ENCODE data around the gene ZNF397. TPM values are rescaled to one million over a fixed set of nuclear protein-coding genes. Genes with fewer than 3 reads are reported as not detected.
"Not testable (repeated sequence)": the region's sequence is repeated elsewhere in the genome, so short reads cannot be mapped to it uniquely, and the experiment has no call there.

The ZNF397 gene
- total RNA-seq, 3 donors from 2014 or later (not counting 1 experiment from before 2014, with no cell fraction given): 8.7 to 15.6 (median 13.9) TPM

DNA sequence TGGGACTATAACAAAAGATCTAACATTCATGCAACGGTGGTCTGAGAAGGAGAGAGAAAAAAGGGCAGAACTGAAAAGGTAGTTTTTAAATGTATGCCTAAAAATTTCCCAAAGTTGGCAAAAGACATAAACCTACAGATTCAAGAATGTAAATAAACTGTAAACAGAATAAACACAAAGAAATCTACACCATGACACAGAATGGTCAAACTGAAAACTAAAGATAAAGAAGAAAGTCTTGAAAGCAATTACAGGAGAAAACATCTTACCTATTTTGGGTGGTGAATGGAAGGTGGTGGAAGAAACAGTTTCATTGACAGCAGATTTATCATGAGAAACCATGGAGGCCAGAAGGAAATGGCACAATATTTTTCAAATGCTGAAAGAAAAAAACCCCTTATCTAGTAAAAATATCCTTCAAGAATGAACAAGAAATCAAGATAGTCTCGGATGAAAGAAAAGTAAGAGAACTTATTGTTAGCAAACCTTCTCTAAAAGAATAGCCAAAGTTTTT is 35.6 kb upstream of the ZNF397 start:
- TF ChIP-seq, protein P1, sequence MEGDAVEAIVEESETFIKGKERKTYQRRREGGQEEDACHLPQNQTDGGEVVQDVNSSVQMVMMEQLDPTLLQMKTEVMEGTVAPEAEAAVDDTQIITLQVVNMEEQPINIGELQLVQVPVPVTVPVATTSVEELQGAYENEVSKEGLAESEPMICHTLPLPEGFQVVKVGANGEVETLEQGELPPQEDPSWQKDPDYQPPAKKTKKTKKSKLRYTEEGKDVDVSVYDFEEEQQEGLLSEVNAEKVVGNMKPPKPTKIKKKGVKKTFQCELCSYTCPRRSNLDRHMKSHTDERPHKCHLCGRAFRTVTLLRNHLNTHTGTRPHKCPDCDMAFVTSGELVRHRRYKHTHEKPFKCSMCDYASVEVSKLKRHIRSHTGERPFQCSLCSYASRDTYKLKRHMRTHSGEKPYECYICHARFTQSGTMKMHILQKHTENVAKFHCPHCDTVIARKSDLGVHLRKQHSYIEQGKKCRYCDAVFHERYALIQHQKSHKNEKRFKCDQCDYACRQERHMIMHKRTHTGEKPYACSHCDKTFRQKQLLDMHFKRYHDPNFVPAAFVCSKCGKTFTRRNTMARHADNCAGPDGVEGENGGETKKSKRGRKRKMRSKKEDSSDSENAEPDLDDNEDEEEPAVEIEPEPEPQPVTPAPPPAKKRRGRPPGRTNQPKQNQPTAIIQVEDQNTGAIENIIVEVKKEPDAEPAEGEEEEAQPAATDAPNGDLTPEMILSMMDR (IDR thresholded peaks at IDR 0.05): no peak
- Histone ChIP-seq H3K4me1 (ENCODE audit: control insufficient read depth, insufficient read depth, low read length) (no peaks in the 10 kb centered on the region), H3K27ac (ENCODE audit: low read length) (no peak overlapping the region), H3K4me3 (ENCODE audit: low read length) (no peak overlapping the region), H3K36me3 (ENCODE audit: control insufficient read depth, insufficient read depth, low read length) (no peaks in the 10 kb centered on the region), H3K27me3 (ENCODE audit: control insufficient read depth, insufficient read depth, low read length) (no peaks in the 10 kb centered on the region), H3K9me3 (ENCODE audit: control insufficient read depth, insufficient read depth, low read length) (no peaks in the 10 kb centered on the region)
- Mint-ChIP-seq H3K4me1 (no peaks in the 10 kb centered on the region), H3K27ac (no peak overlapping the region), H3K4me3 (no peak overlapping the region), H3K9me3 (peaks cover 0 to 5% of the 10 kb centered on the region in 2 donors), H3K36me3 (peaks cover 12% of the 10 kb centered on the region), H3K27me3 (ENCODE audit: low read depth in 2 of 2) (peaks cover 2 to 12% of the 10 kb centered on the region in 2 donors)
- DNase-seq: no peak
- intact Hi-C loops (cut with micrococcal nuclease): no loop called here
- ATAC-seq: no peak
- no CpG with 5 or more reads among the region's 2 CpGs for WGBS (ENCODE audit: insufficient coverage)

DNA sequence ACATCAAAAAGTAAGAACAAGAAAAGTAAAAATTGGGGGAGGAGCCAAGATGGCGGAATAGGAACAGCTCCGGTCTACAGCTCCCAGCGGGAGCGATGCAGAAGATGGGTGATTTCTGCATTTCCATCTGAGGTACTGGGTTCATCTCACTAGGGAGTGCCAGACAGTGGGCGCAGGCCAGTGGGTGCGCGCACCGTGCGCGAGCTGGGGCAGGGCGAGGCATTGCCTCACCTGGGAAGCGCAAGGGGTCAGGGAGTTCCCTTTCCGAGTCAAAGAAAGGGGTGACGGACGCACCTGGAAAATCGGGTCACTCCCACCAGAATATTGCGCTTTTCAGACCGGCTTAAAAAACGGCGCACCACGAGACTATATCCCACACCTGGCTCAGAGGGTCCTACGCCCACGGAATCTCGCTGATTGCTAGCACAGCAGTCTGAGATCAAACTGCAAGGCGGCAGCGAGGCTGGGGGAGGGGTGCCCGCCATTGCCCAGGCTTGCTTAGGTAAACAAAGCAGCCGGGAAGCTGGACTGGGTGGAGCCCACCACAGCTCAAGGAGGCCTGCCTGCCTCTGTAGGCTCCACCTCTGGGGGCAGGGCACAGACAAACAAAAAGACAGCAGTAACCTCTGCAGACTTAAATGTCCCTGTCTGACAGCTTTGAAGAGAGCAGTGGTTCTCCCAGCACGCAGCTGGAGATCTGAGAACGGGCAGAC is 34.9 kb upstream of the ZNF397 start:
- H3K27ac Mint-ChIP-seq; DNase-seq; H3K4me3 ChIP-seq (ENCODE audit: low read length); H3K27ac ChIP-seq (ENCODE audit: low read length); H3K4me3 Mint-ChIP-seq; H3K36me3 ChIP-seq (ENCODE audit: control insufficient read depth, insufficient read depth, low read length); intact Hi-C loops (cut with micrococcal nuclease); H3K27me3 ChIP-seq (ENCODE audit: control insufficient read depth, insufficient read depth, low read length); H3K4me1 Mint-ChIP-seq; H3K9me3 Mint-ChIP-seq; H3K4me1 ChIP-seq (ENCODE audit: control insufficient read depth, insufficient read depth, low read length); ATAC-seq; H3K9me3 ChIP-seq (ENCODE audit: control insufficient read depth, insufficient read depth, low read length): not testable (repeated sequence)
- H3K36me3 Mint-ChIP-seq: peaks cover 12% of the 10 kb centered on the region
- 98% methylated on average over 10 of the region's 30 CpGs for WGBS (ENCODE audit: insufficient coverage)
- H3K27me3 Mint-ChIP-seq (ENCODE audit: low read depth in 2 of 2): peaks cover 2 to 12% of the 10 kb centered on the region in 2 donors

DNA sequence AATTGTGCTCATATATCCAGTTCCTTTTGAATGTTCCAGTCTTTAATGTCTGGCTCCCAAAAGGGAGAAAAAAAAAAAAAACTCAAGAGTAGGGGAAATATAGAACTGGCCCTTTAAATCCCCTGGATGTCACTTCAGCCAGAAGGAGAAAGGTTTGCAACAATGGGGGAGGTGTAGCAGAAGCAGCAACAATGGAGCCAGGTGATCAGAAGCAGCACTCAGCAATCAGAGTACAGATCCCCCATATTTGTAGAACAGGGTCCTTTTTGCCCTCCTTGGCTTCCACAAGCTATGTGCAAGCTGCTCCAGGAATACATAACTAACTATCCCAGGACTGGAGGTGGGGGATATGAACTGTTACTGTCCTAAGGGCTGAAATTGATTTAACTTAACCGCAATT is 25.8 kb upstream of the ZNF397 start:
- no peak overlapping the region for H3K27ac Mint-ChIP-seq
- intact Hi-C loops (cut with micrococcal nuclease): no loop called here
- TF ChIP-seq, protein P1 (IDR thresholded peaks at IDR 0.05): no peak

DNA sequence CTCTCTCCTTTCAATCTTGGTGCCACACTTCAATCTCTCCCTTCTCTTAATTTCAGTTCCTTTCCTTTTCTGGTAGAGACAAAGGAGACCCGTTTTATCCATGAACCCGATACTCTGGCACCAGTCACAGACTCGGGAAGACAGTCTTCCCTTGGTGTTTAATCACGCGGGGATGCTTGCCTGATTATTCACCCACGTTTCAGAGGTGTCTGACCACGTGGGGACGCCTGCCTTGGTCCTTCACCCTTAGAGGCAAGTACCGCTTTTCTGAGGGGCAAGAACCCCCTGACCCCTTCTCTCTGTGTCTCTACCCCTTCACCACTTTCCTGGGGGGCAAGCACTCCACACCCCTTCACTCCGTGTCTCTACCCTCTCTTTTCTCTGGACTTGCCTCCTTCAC is 24.2 kb upstream of the ZNF397 start:
- 78% methylated on average over 10 of the region's 10 CpGs for WGBS (ENCODE audit: insufficient coverage)
- H3K36me3 ChIP-seq (ENCODE audit: control insufficient read depth, insufficient read depth, low read length); H3K4me3 ChIP-seq (ENCODE audit: low read length); H3K9me3 Mint-ChIP-seq; H3K4me1 ChIP-seq (ENCODE audit: control insufficient read depth, insufficient read depth, low read length); intact Hi-C loops (cut with micrococcal nuclease); H3K27ac Mint-ChIP-seq; H3K27ac ChIP-seq (ENCODE audit: low read length); H3K9me3 ChIP-seq (ENCODE audit: control insufficient read depth, insufficient read depth, low read length); ATAC-seq; H3K4me3 Mint-ChIP-seq; H3K36me3 Mint-ChIP-seq; H3K27me3 ChIP-seq (ENCODE audit: control insufficient read depth, insufficient read depth, low read length); DNase-seq: not testable (repeated sequence)
- H3K27me3 Mint-ChIP-seq (ENCODE audit: low read depth in 2 of 2): peaks cover 13 to 14% of the 10 kb centered on the region in 2 donors
- H3K4me1 Mint-ChIP-seq: peaks cover 5 to 10% of the 10 kb centered on the region in 2 donors

More for the DNA sequence above, 25.8 kb upstream of the ZNF397 start:
- Histone ChIP-seq H3K4me1 (ENCODE audit: control insufficient read depth, insufficient read depth, low read length) (no peaks in the 10 kb centered on the region), H3K36me3 (ENCODE audit: control insufficient read depth, insufficient read depth, low read length) (no peaks in the 10 kb centered on the region), H3K4me3 (ENCODE audit: low read length) (no peak overlapping the region), H3K9me3 (ENCODE audit: control insufficient read depth, insufficient read depth, low read length) (no peaks in the 10 kb centered on the region), H3K27me3 (ENCODE audit: control insufficient read depth, insufficient read depth, low read length) (no peaks in the 10 kb centered on the region), H3K27ac (ENCODE audit: low read length) (no peak overlapping the region)
- ATAC-seq (no peak), DNase-seq (no peak)
- no CpG with 5 or more reads among the region's 1 CpG for WGBS (ENCODE audit: insufficient coverage)
- Mint-ChIP-seq H3K4me1 (peaks cover 5 to 10% of the 10 kb centered on the region in 2 donors), H3K9me3 (no peaks in the 10 kb centered on the region), H3K36me3 (no peaks in the 10 kb centered on the region), H3K4me3 (no peak overlapping the region), H3K27me3 (ENCODE audit: low read depth in 2 of 2) (peaks cover 13 to 14% of the 10 kb centered on the region in 2 donors)

DNA sequence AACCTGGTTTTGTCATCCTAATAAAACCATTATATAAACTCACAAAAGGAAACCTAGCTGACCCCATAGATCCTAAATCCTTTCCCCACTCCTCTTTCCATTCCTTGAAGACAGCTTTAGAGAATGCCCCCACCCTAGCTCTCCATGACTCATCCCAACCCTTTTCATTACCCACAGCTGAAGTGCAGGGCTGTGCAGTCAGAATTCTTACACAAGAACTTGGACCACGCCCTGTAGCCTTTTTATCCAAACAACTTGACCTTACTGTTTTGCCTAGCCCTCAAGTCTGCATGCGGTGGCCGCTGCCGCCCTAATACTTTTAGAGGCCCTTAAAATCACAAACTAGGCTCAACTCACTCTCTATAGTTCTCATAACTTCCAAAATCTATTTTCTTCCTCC is 21.5 kb upstream of the ZNF397 start:
- H3K4me3 ChIP-seq (ENCODE audit: low read length); H3K36me3 ChIP-seq (ENCODE audit: control insufficient read depth, insufficient read depth, low read length); H3K9me3 ChIP-seq (ENCODE audit: control insufficient read depth, insufficient read depth, low read length); intact Hi-C loops (cut with micrococcal nuclease); H3K27ac Mint-ChIP-seq; H3K27ac ChIP-seq (ENCODE audit: low read length); ATAC-seq; H3K4me1 ChIP-seq (ENCODE audit: control insufficient read depth, insufficient read depth, low read length); H3K4me3 Mint-ChIP-seq; H3K4me1 Mint-ChIP-seq; DNase-seq; H3K36me3 Mint-ChIP-seq; H3K27me3 ChIP-seq (ENCODE audit: control insufficient read depth, insufficient read depth, low read length); H3K9me3 Mint-ChIP-seq: not testable (repeated sequence)
- H3K27me3 Mint-ChIP-seq (ENCODE audit: low read depth in 2 of 2): peaks cover 14 to 15% of the 10 kb centered on the region in 2 donors
- WGBS (ENCODE audit: insufficient coverage): 93% methylated on average over 4 of the region's 4 CpGs
